ENCODE measurements around the gene LMBR1L.

Gene LMBR1L

GRCh38 chr12:49097381-49097780, 13.3 kb downstream of the LMBR1L start:
- Histone ChIP-seq H3K36me3 (ENCODE audit: control insufficient read depth in 5 of 5, insufficient read depth in 5 of 5, low read length in 5 of 5) (peaks cover 12 to 58% (median 55%) of the 10 kb centered on the region in 5 donors), H3K27ac (ENCODE audit: low read depth, low read length) (no peak overlapping the region), H3K27me3 (ENCODE audit: control insufficient read depth in 5 of 5, insufficient read depth in 4 of 5, low read length in 5 of 5) (peaks cover 15 to 24% (median 22%) of the 10 kb centered on the region in 5 donors), H3K9me3 (ENCODE audit: control insufficient read depth in 5 of 5, low read length in 5 of 5) (no peaks in the 10 kb centered on the region), H3K4me3 (ENCODE audit: low read depth in 1 of 5, low read length in 5 of 5) (no peak overlapping the region), H3K4me1 (ENCODE audit: control insufficient read depth in 5 of 5, insufficient read depth in 5 of 5, low read length in 5 of 5) (peaks cover 1 to 23% (median 17%) of the 10 kb centered on the region in 5 donors), H3K9ac (ENCODE audit: low read length in 5 of 5) (no peak overlapping the region)

- Histone ChIP-seq H3K27ac (ENCODE audit: low read depth, low read length) (no peak overlapping the region), H3K9me3 (ENCODE audit: control insufficient read depth in 5 of 5, low read length in 5 of 5) (no peaks in the 10 kb centered on the region), H3K4me1 (ENCODE audit: control insufficient read depth in 5 of 5, insufficient read depth in 5 of 5, low read length in 5 of 5) (peaks cover 1 to 47% (median 41%) of the 10 kb centered on the region in 5 donors), H3K4me3 (ENCODE audit: low read depth in 1 of 5, low read length in 5 of 5) (no peak overlapping the region), H3K36me3 (ENCODE audit: control insufficient read depth in 5 of 5, insufficient read depth in 5 of 5, low read length in 5 of 5) (peaks cover 6 to 34% (median 31%) of the 10 kb centered on the region in 5 donors), H3K9ac (ENCODE audit: low read length in 5 of 5) (no peak overlapping the region), H3K27me3 (ENCODE audit: control insufficient read depth in 5 of 5, insufficient read depth in 4 of 5, low read length in 5 of 5) (peaks cover 31 to 47% (median 42%) of the 10 kb centered on the region in 5 donors)
These were observed 15.7 kb downstream of the LMBR1L start for GRCh38 chr12:49094975-49095365.

- Histone ChIP-seq H3K27me3 (ENCODE audit: control insufficient read depth in 5 of 5, insufficient read depth in 4 of 5, low read length in 5 of 5) (peaks cover 37 to 52% (median 48%) of the 10 kb centered on the region in 5 donors), H3K36me3 (ENCODE audit: control insufficient read depth in 5 of 5, insufficient read depth in 5 of 5, low read length in 5 of 5) (peaks cover 4 to 30% (median 27%) of the 10 kb centered on the region in 5 donors), H3K9ac (ENCODE audit: low read length in 5 of 5) (no peak within 1 kb of the TSS), H3K27ac (ENCODE audit: low read depth, low read length) (no peak within 1 kb of the TSS), H3K4me3 (ENCODE audit: low read depth in 1 of 5, low read length in 5 of 5) (peak within 1 kb of the TSS in 4 of 5 donors; percentile 17 to 42 (median 38)), H3K4me1 (ENCODE audit: control insufficient read depth in 5 of 5, insufficient read depth in 5 of 5, low read length in 5 of 5) (peaks cover 1 to 53% (median 47%) of the 10 kb centered on the region in 5 donors), H3K9me3 (ENCODE audit: control insufficient read depth in 5 of 5, low read length in 5 of 5) (no peaks in the 10 kb centered on the region)
These were observed 16.3 kb downstream of the LMBR1L start, which contains the start of gene DHH for GRCh38 chr12:49094160-49094974. Gene DHH (minus strand): TSS chr12:49094801. CDS start chr12:49094512, 289 bp downstream.

GRCh38 chr12:49093792-49094159, 16.9 kb downstream of the LMBR1L start:
- H3K36me3 ChIP-seq (ENCODE audit: control insufficient read depth in 5 of 5, insufficient read depth in 5 of 5, low read length in 5 of 5) = peaks cover 4 to 27% (median 21%) of the 10 kb centered on the region in 5 donors
- H3K27me3 ChIP-seq (ENCODE audit: control insufficient read depth in 5 of 5, insufficient read depth in 4 of 5, low read length in 5 of 5) = peaks cover 41 to 58% (median 54%) of the 10 kb centered on the region in 5 donors
- H3K27ac ChIP-seq (ENCODE audit: low read depth, low read length) = no peak overlapping the region
- no peak overlapping the region for H3K9ac ChIP-seq (ENCODE audit: low read length in 5 of 5)
- H3K4me3 ChIP-seq (ENCODE audit: low read depth in 1 of 5, low read length in 5 of 5) = peak overlapping the region in 3 of 5 donors; percentile 17 to 42 (median 42)
- H3K9me3 ChIP-seq (ENCODE audit: control insufficient read depth in 5 of 5, low read length in 5 of 5) = no peaks in the 10 kb centered on the region
- H3K4me1 ChIP-seq (ENCODE audit: control insufficient read depth in 5 of 5, insufficient read depth in 5 of 5, low read length in 5 of 5) = peaks cover 1 to 54% (median 47%) of the 10 kb centered on the region in 5 donors

- Histone ChIP-seq H3K9me3 (ENCODE audit: control insufficient read depth in 5 of 5, low read length in 5 of 5) (no peaks in the 10 kb centered on the region), H3K4me3 (ENCODE audit: low read depth in 1 of 5, low read length in 5 of 5) (no peak overlapping the region), H3K9ac (ENCODE audit: low read length in 5 of 5) (no peak overlapping the region), H3K36me3 (ENCODE audit: control insufficient read depth in 5 of 5, insufficient read depth in 5 of 5, low read length in 5 of 5) (peaks cover 4 to 18% (median 15%) of the 10 kb centered on the region in 5 donors), H3K27ac (ENCODE audit: low read depth, low read length) (no peak overlapping the region), H3K4me1 (ENCODE audit: control insufficient read depth in 5 of 5, insufficient read depth in 5 of 5, low read length in 5 of 5) (peaks cover 5 to 62% (median 55%) of the 10 kb centered on the region in 5 donors), H3K27me3 (ENCODE audit: control insufficient read depth in 5 of 5, insufficient read depth in 4 of 5, low read length in 5 of 5) (peaks cover 46 to 61% (median 56%) of the 10 kb centered on the region in 5 donors)
These were observed 17.7 kb downstream of the LMBR1L start for GRCh38 chr12:49092816-49093406.

- Histone ChIP-seq H3K27me3 (ENCODE audit: control insufficient read depth in 5 of 5, insufficient read depth in 4 of 5, low read length in 5 of 5) (peaks cover 46 to 61% (median 56%) of the 10 kb centered on the region in 5 donors), H3K9ac (ENCODE audit: low read length in 5 of 5) (peak overlapping the region in 2 of 5 donors; percentile 29 to 43), H3K4me1 (ENCODE audit: control insufficient read depth in 5 of 5, insufficient read depth in 5 of 5, low read length in 5 of 5) (peaks cover 5 to 62% (median 55%) of the 10 kb centered on the region in 5 donors), H3K27ac (ENCODE audit: low read depth, low read length) (no peak overlapping the region), H3K9me3 (ENCODE audit: control insufficient read depth in 5 of 5, low read length in 5 of 5) (no peaks in the 10 kb centered on the region), H3K36me3 (ENCODE audit: control insufficient read depth in 5 of 5, insufficient read depth in 5 of 5, low read length in 5 of 5) (peaks cover 4 to 12% (median 9%) of the 10 kb centered on the region in 5 donors), H3K4me3 (ENCODE audit: low read depth in 1 of 5, low read length in 5 of 5) (peak overlapping the region in 4 of 5 donors; percentile 30 to 56 (median 53))
These were observed 18.4 kb downstream of the LMBR1L start for GRCh38 chr12:49092086-49092815.

GRCh38 chr12:49091836-49092085, 18.9 kb downstream of the LMBR1L start:
- Histone ChIP-seq H3K27ac (ENCODE audit: low read depth, low read length) (no peak overlapping the region), H3K4me3 (ENCODE audit: low read depth in 1 of 5, low read length in 5 of 5) (peak overlapping the region in 4 of 5 donors; percentile 30 to 56 (median 53)), H3K36me3 (ENCODE audit: control insufficient read depth in 5 of 5, insufficient read depth in 5 of 5, low read length in 5 of 5) (peaks cover 1 to 7% (median 4%) of the 10 kb centered on the region in 5 donors), H3K9me3 (ENCODE audit: control insufficient read depth in 5 of 5, low read length in 5 of 5) (no peaks in the 10 kb centered on the region), H3K9ac (ENCODE audit: low read length in 5 of 5) (peak overlapping the region in 1 of 5 donors; percentile 43), H3K27me3 (ENCODE audit: control insufficient read depth in 5 of 5, insufficient read depth in 4 of 5, low read length in 5 of 5) (peaks cover 46 to 61% (median 56%) of the 10 kb centered on the region in 5 donors), H3K4me1 (ENCODE audit: control insufficient read depth in 5 of 5, insufficient read depth in 5 of 5, low read length in 5 of 5) (peaks cover 5 to 62% (median 55%) of the 10 kb centered on the region in 5 donors)

GRCh38 chr12:49091056-49091835, 19.4 kb downstream of the LMBR1L start:
- H3K9ac ChIP-seq (ENCODE audit: low read length in 5 of 5) = no peak overlapping the region
- H3K4me3 ChIP-seq (ENCODE audit: low read depth in 1 of 5, low read length in 5 of 5) = peak overlapping the region in 3 of 5 donors; percentile 30 to 56 (median 50)
- H3K36me3 ChIP-seq (ENCODE audit: control insufficient read depth in 5 of 5, insufficient read depth in 5 of 5, low read length in 5 of 5) = peaks cover 0 to 4% (median 0%) of the 10 kb centered on the region in 5 donors
- H3K4me1 ChIP-seq (ENCODE audit: control insufficient read depth in 5 of 5, insufficient read depth in 5 of 5, low read length in 5 of 5) = peaks cover 5 to 62% (median 55%) of the 10 kb centered on the region in 5 donors
- H3K9me3 ChIP-seq (ENCODE audit: control insufficient read depth in 5 of 5, low read length in 5 of 5) = no peaks in the 10 kb centered on the region
- H3K27me3 ChIP-seq (ENCODE audit: control insufficient read depth in 5 of 5, insufficient read depth in 4 of 5, low read length in 5 of 5) = peaks cover 46 to 61% (median 56%) of the 10 kb centered on the region in 5 donors
- no peak overlapping the region for H3K27ac ChIP-seq (ENCODE audit: low read depth, low read length)
